ENCODE data around the gene RMND5B. TPM values are rescaled to one million over a fixed set of nuclear protein-coding genes. Genes with fewer than 3 reads are reported as not detected.

The RMND5B gene
- total and polyA plus RNA-seq, 2 experiments from 2014 or later = 17.5 to 19.9 TPM

- no peak for TF ChIP-seq EZH2 (IDR thresholded peaks at IDR 0.05; ENCODE audit: insufficient read depth, poor library complexity, severe bottlenecking)
- no peak for TF ChIP-seq EZH2phosphoT487 (IDR thresholded peaks at IDR 0.05; ENCODE audit: insufficient read depth, low read depth)
- WGBS, 2 experiments (ENCODE audit: low coverage in 1 of 2, low lambda C conversion rate in 2 of 2, missing lambda C conversion rate in 2 of 2) = 78 to 81% methylated on average over 7 of the region's 7 CpGs
- in situ Hi-C loops (cut with MboI) = no loop called here
- H3K9me2 ChIP-seq (ENCODE audit: insufficient read depth) = no peaks in the 10 kb centered on the region
- no peak for DNase-seq
- no peak overlapping the region for H3K4me2 ChIP-seq (ENCODE audit: unreplicated experiment)
- no peak overlapping the region for H3K4me3 ChIP-seq
- no peaks in the 10 kb centered on the region for H3F3A ChIP-seq (ENCODE audit: insufficient read depth)
- H2AFZ ChIP-seq = no peak overlapping the region
- H3K27me3 ChIP-seq (replicated peaks; ENCODE audit: insufficient read depth) = no peaks in the 10 kb centered on the region
- H4K20me1 ChIP-seq (ENCODE audit: insufficient read depth) = no peaks in the 10 kb centered on the region
- no peaks in the 10 kb centered on the region for H3K79me2 ChIP-seq (ENCODE audit: insufficient read depth)
- H3K9me3 ChIP-seq (ENCODE audit: low read depth) = no peaks in the 10 kb centered on the region
- H3K27ac ChIP-seq = no peak overlapping the region
- H3K9ac ChIP-seq = no peak overlapping the region
- no peaks in the 10 kb centered on the region for H3K4me1 ChIP-seq (ENCODE audit: insufficient read depth)
- no peaks in the 10 kb centered on the region for H3K36me3 ChIP-seq (ENCODE audit: low read depth)
Observed at GRCh38 chr5:178098685-178099084, 32.1 kb upstream of the RMND5B start.

GRCh38 chr5:178103612-178104011, 27.2 kb upstream of the RMND5B start:
- in situ Hi-C loops (cut with MboI) = no loop called here
- no peak overlapping the region for H3K4me3 ChIP-seq

GRCh38 chr5:178104492-178104891, 26.3 kb upstream of the RMND5B start:
- Histone ChIP-seq H3K4me2 (ENCODE audit: unreplicated experiment) (no peak overlapping the region), H3K9me3 (ENCODE audit: low read depth) (no peaks in the 10 kb centered on the region), H3K4me1 (ENCODE audit: insufficient read depth) (no peaks in the 10 kb centered on the region), H3F3A (ENCODE audit: insufficient read depth) (no peaks in the 10 kb centered on the region), H3K36me3 (ENCODE audit: low read depth) (no peaks in the 10 kb centered on the region), H3K4me3 (no peak overlapping the region), H3K9ac (no peak overlapping the region), H3K27me3 (replicated peaks; ENCODE audit: insufficient read depth) (no peaks in the 10 kb centered on the region), H2AFZ (no peak overlapping the region), H4K20me1 (ENCODE audit: insufficient read depth) (no peaks in the 10 kb centered on the region), H3K9me2 (ENCODE audit: insufficient read depth) (no peaks in the 10 kb centered on the region), H3K79me2 (ENCODE audit: insufficient read depth) (no peaks in the 10 kb centered on the region), H3K27ac (no peak overlapping the region)
- in situ Hi-C loops (cut with MboI) = no loop called here
- no peak for DNase-seq
- TF ChIP-seq EZH2 (IDR thresholded peaks at IDR 0.05; ENCODE audit: insufficient read depth, poor library complexity, severe bottlenecking) = no peak
- no peak for TF ChIP-seq EZH2phosphoT487 (IDR thresholded peaks at IDR 0.05; ENCODE audit: insufficient read depth, low read depth)
- 39 to 56% methylated on average over 3 to 5 of the region's 5 CpGs for WGBS, 2 experiments (ENCODE audit: low coverage in 1 of 2, low lambda C conversion rate in 2 of 2, missing lambda C conversion rate in 2 of 2)

More at GRCh38 chr5:178103612-178104011, 27.2 kb upstream of the RMND5B start:
- no peaks in the 10 kb centered on the region for H3K79me2 ChIP-seq (ENCODE audit: insufficient read depth)
- no peak overlapping the region for H2AFZ ChIP-seq
- WGBS, 2 experiments (ENCODE audit: low coverage in 1 of 2, low lambda C conversion rate in 2 of 2, missing lambda C conversion rate in 2 of 2) = 75 to 80% methylated on average over 12 of the region's 12 CpGs
- no peaks in the 10 kb centered on the region for H4K20me1 ChIP-seq (ENCODE audit: insufficient read depth)
- no peaks in the 10 kb centered on the region for H3K9me2 ChIP-seq (ENCODE audit: insufficient read depth)
- no peaks in the 10 kb centered on the region for H3K36me3 ChIP-seq (ENCODE audit: low read depth)
- DNase-seq = no peak
- TF ChIP-seq EZH2 (IDR thresholded peaks at IDR 0.05; ENCODE audit: insufficient read depth, poor library complexity, severe bottlenecking) (no peak), EZH2phosphoT487 (IDR thresholded peaks at IDR 0.05; ENCODE audit: insufficient read depth, low read depth) (no peak)
- H3K4me2 ChIP-seq (ENCODE audit: unreplicated experiment) = no peak overlapping the region
- H3K27ac ChIP-seq = no peak overlapping the region
- H3K27me3 ChIP-seq (replicated peaks; ENCODE audit: insufficient read depth) = no peaks in the 10 kb centered on the region
- no peaks in the 10 kb centered on the region for H3K9me3 ChIP-seq (ENCODE audit: low read depth)
- H3K9ac ChIP-seq = no peak overlapping the region
- H3F3A ChIP-seq (ENCODE audit: insufficient read depth) = no peaks in the 10 kb centered on the region
- no peaks in the 10 kb centered on the region for H3K4me1 ChIP-seq (ENCODE audit: insufficient read depth)

- no peaks in the 10 kb centered on the region for H3K9me2 ChIP-seq (ENCODE audit: insufficient read depth)
- no peaks in the 10 kb centered on the region for H3F3A ChIP-seq (ENCODE audit: insufficient read depth)
- no peaks in the 10 kb centered on the region for H3K27me3 ChIP-seq (replicated peaks; ENCODE audit: insufficient read depth)
- H3K4me2 ChIP-seq (ENCODE audit: unreplicated experiment) = no peak overlapping the region
- no peaks in the 10 kb centered on the region for H3K4me1 ChIP-seq (ENCODE audit: insufficient read depth)
- H2AFZ ChIP-seq = no peak overlapping the region
- WGBS, 2 experiments (ENCODE audit: low coverage in 1 of 2, low lambda C conversion rate in 2 of 2, missing lambda C conversion rate in 2 of 2) = 53 to 59% methylated on average over 4 of the region's 4 CpGs
- no peaks in the 10 kb centered on the region for H3K9me3 ChIP-seq (ENCODE audit: low read depth)
- H3K4me3 ChIP-seq = no peak overlapping the region
- H3K79me2 ChIP-seq (ENCODE audit: insufficient read depth) = no peaks in the 10 kb centered on the region
- no peak for DNase-seq
- no peaks in the 10 kb centered on the region for H3K36me3 ChIP-seq (ENCODE audit: low read depth)
- H3K9ac ChIP-seq = no peak overlapping the region
- no peak for TF ChIP-seq EZH2 (IDR thresholded peaks at IDR 0.05; ENCODE audit: insufficient read depth, poor library complexity, severe bottlenecking)
- TF ChIP-seq EZH2phosphoT487 (IDR thresholded peaks at IDR 0.05; ENCODE audit: insufficient read depth, low read depth) = no peak
- no peaks in the 10 kb centered on the region for H4K20me1 ChIP-seq (ENCODE audit: insufficient read depth)
- no peak overlapping the region for H3K27ac ChIP-seq
- in situ Hi-C loops (cut with MboI) = no loop called here
Observed at GRCh38 chr5:178106086-178106485, 24.7 kb upstream of the RMND5B start.
